Measurements from ENCODE around the gene CHMP4A.

Gene CHMP4A

DNA sequence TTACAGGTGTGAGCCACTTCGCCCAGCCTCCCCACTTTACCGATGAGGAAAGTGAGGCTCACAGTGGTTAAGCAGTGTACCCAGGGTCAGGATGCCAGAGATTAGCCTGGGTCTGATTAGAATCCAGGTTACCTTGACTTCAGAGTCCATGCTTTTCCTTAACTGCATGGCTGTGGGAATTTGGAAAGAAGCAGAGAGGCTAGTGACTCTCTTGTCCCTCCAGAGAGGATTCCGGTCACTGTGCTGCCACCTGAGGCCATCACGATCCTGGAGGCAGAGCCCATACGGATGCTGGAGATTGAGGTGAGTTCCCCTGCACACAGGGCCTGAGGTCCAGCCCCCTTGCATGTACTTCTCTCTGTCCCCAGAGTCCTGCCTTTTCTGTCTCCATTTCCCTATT, 36.7 kb downstream of the CHMP4A start:
- Mint-ChIP-seq H3K27ac (peak overlapping the region; percentile 35), H3K4me1 (ENCODE audit: low read depth) (peaks cover 7% of the 10 kb centered on the region), H3K27me3 (no peaks in the 10 kb centered on the region), H3K9me3 (no peaks in the 10 kb centered on the region), H3K4me3 (no peak overlapping the region), H3K36me3 (ENCODE audit: low read depth) (peaks cover 81% of the 10 kb centered on the region)
- no peak for DNase-seq

DNA sequence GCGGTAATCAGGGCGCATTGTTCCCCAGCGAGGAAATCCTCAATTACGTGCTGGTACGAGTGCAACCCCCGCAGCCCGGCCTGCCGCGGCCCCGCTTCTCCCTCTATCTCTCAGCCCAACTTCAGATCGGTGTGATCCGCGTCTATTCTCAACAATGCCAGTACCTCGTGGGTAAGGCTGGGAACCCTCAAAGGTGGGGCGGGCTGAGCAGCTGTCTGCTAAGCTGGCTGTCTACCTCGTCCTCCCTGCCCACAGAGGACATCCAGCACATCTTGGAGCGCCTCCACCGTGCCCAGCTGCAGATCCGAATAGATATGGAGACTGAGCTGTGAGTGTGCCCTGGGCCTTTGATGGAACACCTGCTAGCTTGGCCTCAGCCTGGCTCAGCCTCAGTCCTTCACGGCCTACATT, 40.4 kb downstream of the CHMP4A start:
- Mint-ChIP-seq H3K9me3 (no peaks in the 10 kb centered on the region), H3K36me3 (ENCODE audit: low read depth) (peaks cover 71% of the 10 kb centered on the region)

DNA sequence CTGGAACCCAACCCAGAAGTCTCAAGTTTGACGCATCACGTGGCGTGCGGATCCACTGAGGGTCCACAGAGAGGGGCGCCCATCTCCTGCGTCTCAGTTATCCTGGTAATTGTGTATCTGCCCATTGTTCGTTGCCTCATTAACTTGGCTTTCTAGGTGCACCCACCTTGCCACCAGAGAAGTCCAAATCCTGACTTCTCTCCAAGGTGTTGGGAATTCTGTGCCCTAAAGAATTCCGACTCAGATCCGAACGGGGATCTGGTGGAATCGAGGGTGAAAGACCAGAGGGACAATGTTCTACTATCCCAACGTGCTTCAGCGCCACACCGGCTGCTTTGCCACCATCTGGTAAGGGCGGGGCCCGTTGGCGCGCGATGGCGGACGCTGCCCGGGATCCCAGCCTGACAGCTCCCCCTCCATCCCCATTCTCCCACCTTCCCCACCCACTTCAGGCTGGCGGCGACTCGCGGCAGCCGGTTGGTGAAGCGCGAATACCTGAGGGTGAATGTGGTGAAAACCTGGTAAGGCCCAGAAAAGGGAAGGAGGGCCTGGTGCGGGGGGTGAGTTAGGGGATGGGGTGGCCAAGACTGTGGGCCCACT, 40.9 kb downstream of the CHMP4A start:
- peaks cover 71% of the 10 kb centered on the region for H3K36me3 Mint-ChIP-seq (ENCODE audit: low read depth)
- DNase-seq = no peak
- no peaks in the 10 kb centered on the region for H3K27me3 Mint-ChIP-seq
- H3K4me3 Mint-ChIP-seq = peak overlapping the region; percentile 55
- H3K9me3 Mint-ChIP-seq = no peaks in the 10 kb centered on the region
- H3K27ac Mint-ChIP-seq = peak overlapping the region; percentile 44
- peaks cover 22% of the 10 kb centered on the region for H3K4me1 Mint-ChIP-seq (ENCODE audit: low read depth)

More for the DNA sequence above, 40.4 kb downstream of the CHMP4A start:
- Mint-ChIP-seq H3K27me3 (no peaks in the 10 kb centered on the region), H3K4me1 (ENCODE audit: low read depth) (peaks cover 19% of the 10 kb centered on the region), H3K27ac (peak overlapping the region; percentile 42), H3K4me3 (peak overlapping the region; percentile 38)
- peak; percentile 41 for DNase-seq

DNA sequence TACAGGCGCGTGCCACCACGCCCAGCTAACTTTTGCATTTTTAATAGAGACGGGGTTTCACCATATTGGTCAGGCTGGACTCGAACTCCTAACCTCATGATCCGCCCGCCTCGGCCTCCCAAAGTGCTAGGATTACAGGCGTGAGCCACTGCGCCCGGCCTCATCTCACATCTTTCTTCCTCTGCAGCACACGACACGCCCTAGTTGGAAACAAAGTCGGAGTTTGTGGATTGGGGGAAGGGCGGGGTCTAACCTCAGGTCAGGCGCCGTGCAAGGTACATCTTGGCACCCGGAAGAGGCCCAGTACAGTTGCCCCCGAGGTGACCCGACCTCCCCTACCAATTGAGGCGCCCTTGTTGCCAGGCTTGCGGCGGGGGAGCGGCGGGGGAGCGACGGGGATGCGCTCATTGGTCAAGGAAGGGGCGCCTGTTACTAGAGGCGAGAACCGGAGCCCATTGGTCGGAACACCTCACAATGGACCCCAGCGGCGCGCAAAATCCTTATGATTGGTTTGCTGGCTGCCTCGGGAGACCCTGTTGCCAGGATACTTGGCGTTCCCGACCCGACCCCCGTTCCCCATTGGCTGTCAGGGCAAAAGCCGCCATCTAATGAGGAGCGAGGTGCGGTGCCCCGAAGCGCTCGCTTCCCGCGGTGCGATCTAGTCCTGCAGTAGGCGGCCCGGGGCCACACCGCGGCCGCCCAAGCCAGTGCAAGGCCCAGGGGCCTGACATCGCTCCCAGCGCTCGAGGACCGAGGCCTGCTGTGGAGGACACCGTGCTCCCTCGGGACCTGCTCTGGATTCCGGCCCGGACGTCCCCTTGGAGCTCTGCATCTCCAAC, 41.6 kb downstream of the CHMP4A start, which contains the start of gene REC8:
REC8 (plus strand) TSS at position 659 of the 839 bp plus-strand sequence. CDS start 473 bp downstream, outside the sequence.
- H3K9me3 Mint-ChIP-seq = no peaks in the 10 kb centered on the region
- H3K27me3 Mint-ChIP-seq = no peaks in the 10 kb centered on the region
- peak; percentile 81 for DNase-seq
- peaks cover 72% of the 10 kb centered on the region for H3K36me3 Mint-ChIP-seq (ENCODE audit: low read depth)
- peak within 1 kb of the TSS; percentile 69 for H3K4me3 Mint-ChIP-seq
- peaks cover 26% of the 10 kb centered on the region for H3K4me1 Mint-ChIP-seq (ENCODE audit: low read depth)
- H3K27ac Mint-ChIP-seq = peak within 1 kb of the TSS; percentile 86

DNA sequence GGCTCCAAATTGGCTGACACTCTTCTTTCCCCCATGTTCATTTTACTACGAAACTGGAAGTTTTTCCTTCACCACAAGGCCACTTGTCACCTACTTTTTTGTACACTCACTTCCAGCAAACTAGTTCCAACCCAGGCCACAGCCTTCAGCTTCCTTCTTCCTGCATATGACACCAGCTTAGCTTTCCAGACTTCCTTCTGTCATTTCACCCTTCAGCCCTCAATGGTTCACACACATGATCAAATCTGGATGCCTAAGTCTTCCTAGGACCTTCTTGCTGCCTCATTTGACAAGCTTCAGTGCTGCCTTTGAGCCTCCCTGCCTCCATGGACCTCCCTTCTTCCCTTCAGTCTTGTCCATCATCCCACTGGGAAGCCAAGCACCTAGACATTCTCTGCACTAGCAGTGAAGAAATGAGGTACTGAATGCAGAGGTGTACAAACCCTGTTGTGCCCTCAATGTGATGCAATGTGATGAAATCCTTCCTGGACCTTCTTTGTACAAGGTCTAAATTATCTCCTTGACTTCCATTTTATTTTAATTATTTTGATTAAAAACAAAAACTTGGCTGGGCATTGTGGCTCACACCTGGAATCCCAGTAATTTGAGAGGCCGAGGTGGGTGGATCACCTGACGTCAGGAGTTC, 45.7 kb downstream of the CHMP4A start:
- H3K4me3 Mint-ChIP-seq = no peak overlapping the region
- no peaks in the 10 kb centered on the region for H3K27me3 Mint-ChIP-seq
- no peak for DNase-seq
- no peaks in the 10 kb centered on the region for H3K9me3 Mint-ChIP-seq
- peak overlapping the region; percentile 76 for H3K27ac Mint-ChIP-seq
- peaks cover 56% of the 10 kb centered on the region for H3K4me1 Mint-ChIP-seq (ENCODE audit: low read depth)
- H3K36me3 Mint-ChIP-seq (ENCODE audit: low read depth) = peaks cover 87% of the 10 kb centered on the region

GRCh38 chr14:24165785-24166184, 47.5 kb downstream of the CHMP4A start:
- Mint-ChIP-seq H3K27ac (peak overlapping the region; percentile 100), H3K4me3 (no peak overlapping the region), H3K36me3 (ENCODE audit: low read depth) (peaks cover 92% of the 10 kb centered on the region), H3K9me3 (no peaks in the 10 kb centered on the region), H3K4me1 (ENCODE audit: low read depth) (peaks cover 60% of the 10 kb centered on the region), H3K27me3 (no peaks in the 10 kb centered on the region)
- no peak for DNase-seq

- H3K36me3 Mint-ChIP-seq (ENCODE audit: low read depth) = peaks cover 94% of the 10 kb centered on the region
- H3K27me3 Mint-ChIP-seq = no peaks in the 10 kb centered on the region
- H3K27ac Mint-ChIP-seq = peak overlapping the region; percentile 100
- peaks cover 67% of the 10 kb centered on the region for H3K4me1 Mint-ChIP-seq (ENCODE audit: low read depth)
- no peak for DNase-seq
- H3K4me3 Mint-ChIP-seq = no peak overlapping the region
- H3K9me3 Mint-ChIP-seq = no peaks in the 10 kb centered on the region
Measured at GRCh38 chr14:24164518-24164991, 48.7 kb downstream of the CHMP4A start.

- no peak for DNase-seq
- no peaks in the 10 kb centered on the region for H3K9me3 Mint-ChIP-seq
- H3K4me1 Mint-ChIP-seq (ENCODE audit: low read depth) = peaks cover 63% of the 10 kb centered on the region
- H3K36me3 Mint-ChIP-seq (ENCODE audit: low read depth) = peaks cover 95% of the 10 kb centered on the region
- H3K27me3 Mint-ChIP-seq = no peaks in the 10 kb centered on the region
- peak overlapping the region; percentile 100 for H3K27ac Mint-ChIP-seq
- peak overlapping the region; percentile 91 for H3K4me3 Mint-ChIP-seq
Measured at GRCh38 chr14:24162093-24162492, 51.2 kb downstream of the CHMP4A start.

DNA sequence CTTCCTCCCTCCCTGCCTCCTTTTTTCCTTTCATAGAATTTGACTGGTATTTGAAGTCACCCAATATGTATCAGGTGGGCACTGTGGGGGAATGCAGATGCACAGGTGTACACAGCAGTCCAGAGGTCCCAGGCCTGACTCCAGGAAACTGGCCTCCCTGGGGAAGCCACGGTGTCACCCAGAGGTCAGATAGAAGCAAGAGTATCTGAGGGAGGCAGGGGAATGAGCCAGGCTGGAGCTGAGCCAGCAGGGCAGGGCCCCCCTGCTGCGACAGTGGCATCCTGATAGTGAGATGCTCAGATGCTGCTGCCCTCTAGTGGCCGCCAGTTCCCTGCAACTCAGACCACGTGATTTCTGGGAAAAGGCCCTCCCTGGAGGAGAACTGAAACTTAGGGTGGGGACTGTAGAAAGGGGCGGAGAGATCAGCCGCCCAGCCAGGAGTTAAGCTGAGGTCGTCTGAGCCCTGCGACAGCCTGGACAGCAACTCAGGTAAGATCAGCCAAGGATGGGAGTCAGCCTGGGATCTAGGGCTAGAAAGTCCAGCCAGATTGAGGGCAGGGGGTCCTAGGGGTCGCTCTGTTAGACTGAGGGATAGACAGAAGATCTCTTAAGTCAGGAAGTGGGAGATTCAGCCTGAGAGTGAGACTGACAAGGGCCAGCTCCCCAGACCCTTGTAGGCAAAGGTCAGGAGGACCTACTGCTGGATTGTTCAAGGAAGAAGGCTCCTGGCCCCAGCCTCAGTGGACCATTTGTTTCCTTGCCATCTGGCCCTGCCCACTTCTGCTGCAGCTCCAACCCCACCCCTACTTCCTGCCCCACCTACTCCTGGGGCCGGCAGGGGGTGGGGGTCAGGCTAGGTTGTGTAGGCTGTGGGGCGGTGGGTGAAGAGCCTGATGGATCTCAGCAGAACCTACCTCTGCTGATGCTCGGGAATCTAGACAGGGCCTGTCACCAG, 52.2 kb downstream of the CHMP4A start, which contains the start of gene IRF9:
IRF9 (plus strand) TSS at position 416 of the 955 bp plus-strand sequence. CDS start 880 bp downstream, outside the sequence.
- Mint-ChIP-seq H3K27me3 (no peaks in the 10 kb centered on the region), H3K27ac (peak within 1 kb of the TSS; percentile 100), H3K4me1 (ENCODE audit: low read depth) (peaks cover 57% of the 10 kb centered on the region), H3K4me3 (peak within 1 kb of the TSS; percentile 91), H3K36me3 (ENCODE audit: low read depth) (peaks cover 93% of the 10 kb centered on the region), H3K9me3 (no peaks in the 10 kb centered on the region)
- peak; percentile 99 for DNase-seq

GRCh38 chr14:24160499-24160849, 52.8 kb downstream of the CHMP4A start:
- Mint-ChIP-seq H3K4me1 (ENCODE audit: low read depth) (peaks cover 52% of the 10 kb centered on the region), H3K4me3 (no peak overlapping the region), H3K9me3 (no peaks in the 10 kb centered on the region), H3K27me3 (no peaks in the 10 kb centered on the region), H3K27ac (peak overlapping the region; percentile 100), H3K36me3 (ENCODE audit: low read depth) (peaks cover 92% of the 10 kb centered on the region)
- DNase-seq = no peak

GRCh38 chr14:24159777-24160498, 53.4 kb downstream of the CHMP4A start:
- H3K4me1 Mint-ChIP-seq (ENCODE audit: low read depth) = peaks cover 49% of the 10 kb centered on the region
- no peak overlapping the region for H3K4me3 Mint-ChIP-seq
- DNase-seq = no peak
- peaks cover 92% of the 10 kb centered on the region for H3K36me3 Mint-ChIP-seq (ENCODE audit: low read depth)
- no peaks in the 10 kb centered on the region for H3K9me3 Mint-ChIP-seq
- peak overlapping the region; percentile 100 for H3K27ac Mint-ChIP-seq
- no peaks in the 10 kb centered on the region for H3K27me3 Mint-ChIP-seq
